NCI-H1092 (cell line): ENCODE data around the gene RBM43.

ENCODE experiments used
- DNase-seq: peaks from one replicate; lab custom pipeline; 2025; lab: John Stamatoyannopoulos, UW

The RBM43 gene

GRCh38 chr2:151217343-151217742 lies 44.3 kb downstream of the RBM43 start:
- DNase-seq: no peak

- no peak for DNase-seq
These were observed 54.6 kb downstream of the RBM43 start for GRCh38 chr2:151207100-151207499.

DNA sequence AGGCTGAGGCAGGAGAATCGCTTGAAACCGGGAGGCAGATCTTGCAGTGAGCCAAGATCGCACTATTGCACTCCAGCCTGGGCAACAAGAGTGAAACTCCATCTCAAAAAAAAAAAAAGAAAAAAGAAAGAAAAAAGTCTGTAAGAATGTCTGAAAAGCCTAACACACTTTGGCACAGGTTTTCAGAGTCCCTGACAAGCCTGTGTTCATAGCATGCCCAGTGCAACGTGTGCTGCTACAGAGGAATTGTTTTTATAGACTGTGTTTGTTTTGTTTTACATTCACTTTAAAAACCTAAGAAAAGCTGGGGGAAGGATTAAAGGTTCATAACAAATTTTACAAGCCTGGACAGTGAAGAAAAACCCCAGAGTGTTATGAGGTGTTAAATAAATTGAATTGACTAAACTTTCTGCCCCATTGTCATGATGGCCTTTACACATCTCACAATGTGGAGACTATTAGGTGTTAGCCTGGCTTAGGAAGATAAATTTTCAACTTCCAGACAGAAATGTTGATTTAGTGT lies 55.2 kb downstream of the RBM43 start:
- no peak for DNase-seq

DNA sequence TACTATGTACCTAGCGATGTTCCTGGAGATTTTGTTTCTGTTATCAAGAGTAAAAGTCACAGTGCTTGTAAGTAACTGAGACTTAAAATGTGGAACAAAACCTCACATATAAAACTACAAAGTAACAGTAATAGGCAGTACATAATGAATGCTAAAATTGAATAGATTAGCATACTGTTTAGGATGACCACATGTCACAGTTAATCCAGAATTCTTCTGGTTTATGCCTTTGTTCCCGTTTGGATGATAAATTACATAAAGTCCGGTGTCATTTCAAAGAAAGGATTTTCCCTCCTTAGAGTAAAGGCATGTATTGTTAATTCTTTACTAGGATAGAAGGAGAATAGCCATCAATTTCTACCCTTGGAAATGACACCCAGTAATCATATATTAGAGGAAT lies 56.1 kb downstream of the RBM43 start:
- DNase-seq: no peak

DNA sequence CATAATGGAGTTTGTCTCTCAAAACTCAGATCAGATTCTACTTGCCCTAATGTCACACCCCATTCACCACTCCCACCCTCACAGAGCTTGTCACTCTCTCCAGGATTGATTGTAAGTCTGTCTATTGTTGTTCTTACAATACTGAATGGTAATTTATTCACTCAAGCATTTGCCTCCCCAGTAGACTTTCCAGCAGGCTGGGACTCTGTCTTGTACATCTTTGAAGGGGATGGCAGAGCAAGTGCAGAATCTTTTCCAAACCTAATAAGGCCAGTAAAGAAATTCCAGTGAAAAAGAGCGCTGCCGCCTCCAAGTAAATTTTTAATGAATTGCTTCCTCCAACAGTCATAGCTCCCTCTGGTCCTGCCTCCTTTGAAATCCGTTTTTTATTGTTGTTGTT lies 56.9 kb downstream of the RBM43 start:
- DNase-seq: no peak

DNA sequence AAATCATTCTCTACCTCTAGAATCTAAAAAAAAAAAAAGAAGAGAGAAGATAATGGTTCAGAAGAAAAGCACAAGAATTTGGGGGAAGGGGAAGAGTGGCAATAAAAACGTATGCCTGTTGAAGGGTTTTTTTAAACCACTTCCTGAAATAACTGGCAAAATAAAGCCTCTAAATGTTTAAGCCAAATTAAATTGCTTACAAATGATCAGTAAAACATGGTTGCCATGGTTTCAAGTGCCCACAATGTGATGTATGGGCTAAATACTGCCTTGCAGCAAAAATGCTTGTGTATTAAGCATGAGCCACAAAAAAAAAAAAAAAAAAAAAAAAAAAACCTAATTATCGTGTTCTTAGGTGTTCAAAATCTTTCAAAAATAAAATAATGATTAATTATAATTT lies 60.8 kb downstream of the RBM43 start:
- DNase-seq: no peak

GRCh38 chr2:151200277-151200676 lies 61.4 kb downstream of the RBM43 start:
- DNase-seq: no peak

- DNase-seq: no peak
These were observed 63.0 kb downstream of the RBM43 start for GRCh38 chr2:151198645-151199044.
